OCI-LY7 (cell line): Measurements from ENCODE around the gene PHKB. TPM values are rescaled to one million over a fixed set of nuclear protein-coding genes. Genes with fewer than 3 reads are reported as not detected.

ENCODE experiments used
- BruUV-seq: library from RNA; stranded (reverse); fragments of 400-500 nt; replicated peaks from 2 replicates; lab custom pipeline; 2021; lab: Mats Ljungman, UMichigan
- CTCF ChIA-PET: fragments of 300-600 bp; sonication (Branson Sonifier 250); formaldehyde crosslinking; loops from one replicate; lab custom pipeline; 2022; ENCODE audit warnings: antibody characterized with exemption; ENCODE audit not compliant: unreplicated experiment; lab: Charles Lee
- POLR2A ChIA-PET: fragments of 300-600 bp; sonication (Branson Sonifier 250); formaldehyde crosslinking; loops from one replicate; lab custom pipeline; 2022; ENCODE audit warnings: antibody characterized with exemption; lab: Charles Lee
- DNase-seq: peaks from one replicate; pipeline ENCODE4 v3.0.0-alpha.2; 2015; ENCODE audit warnings: low spot score
- H2AFZ ChIP-seq: fragments of 200-600 bp; sonication (generic), shearing (Covaris generic); 2 replicates; pipeline ENCODE4 v1.6.1; 2014; ENCODE audit warnings: mild to moderate bottlenecking, antibody characterized with exemption, low read length, moderate library complexity
- H3K27ac ChIP-seq: fragments of 200-600 bp; sonication (generic); 2 replicates; pipeline ENCODE4 v1.5.1; 2014; ENCODE audit warnings: mixed run types, low read depth, mild to moderate bottlenecking, moderate library complexity, low read length, inconsistent platforms; ENCODE audit not compliant: poor library complexity, severe bottlenecking
- H3K36me3 ChIP-seq: fragments of 200-600 bp; sonication (generic); 2 replicates; pipeline ENCODE4 v1.6.1; 2014; ENCODE audit warnings: mild to moderate bottlenecking, antibody characterized with exemption, low read length, moderate library complexity, mixed read lengths; ENCODE audit not compliant: insufficient read depth
- H3K4me1 ChIP-seq: fragments of 200-600 bp; sonication (generic); 2 replicates; pipeline ENCODE4 v1.5.1; 2014; ENCODE audit warnings: mild to moderate bottlenecking, low read length; ENCODE audit not compliant: insufficient read depth, poor library complexity, severe bottlenecking
- H3K4me2 ChIP-seq: fragments of 200-600 bp; sonication (generic); 2 replicates; pipeline ENCODE4 v1.6.1; 2014; ENCODE audit warnings: mild to moderate bottlenecking, low read length
- H3K4me3 ChIP-seq: fragments of 200-600 bp; sonication (generic); 2 replicates; pipeline ENCODE4 v1.5.1; 2014; ENCODE audit warnings: mild to moderate bottlenecking, low read depth, low read length; ENCODE audit not compliant: poor library complexity, severe bottlenecking
- H3K79me2 ChIP-seq: fragments of 200-600 bp; sonication (generic); 2 replicates; pipeline ENCODE4 v1.6.1; 2016; ENCODE audit warnings: low read depth, mild to moderate bottlenecking, low read length, moderate library complexity, mixed read lengths; ENCODE audit not compliant: insufficient read depth
- H3K9me2 ChIP-seq: fragments of 200-600 bp; sonication (generic); 2 replicates; pipeline ENCODE4 v1.6.1; 2016; ENCODE audit warnings: mild to moderate bottlenecking, low read length, mixed read lengths; ENCODE audit not compliant: insufficient read depth
- H3K9me3 ChIP-seq: fragments of 200-600 bp; sonication (generic); 2 replicates; pipeline ENCODE4 v1.6.1; 2014; ENCODE audit warnings: mild to moderate bottlenecking, mixed run types, low read length, mixed read lengths
- H4K20me1 ChIP-seq: fragments of 200-600 bp; sonication (generic); 2 replicates; pipeline ENCODE4 v1.6.1; 2014; ENCODE audit warnings: mild to moderate bottlenecking, antibody characterized with exemption, low read length, moderate library complexity, mixed read lengths; ENCODE audit not compliant: insufficient read depth
- CTCF ChIP-seq: fragments of 200-600 bp; sonication (generic); conservative IDR thresholded peaks from 2 replicates; pipeline ENCODE4 v1.5.1; 2014; ENCODE audit warnings: mild to moderate bottlenecking, antibody characterized with exemption, low read length, moderate library complexity, mixed read lengths
- EZH2phosphoT487 ChIP-seq: fragments of 200-600 bp; sonication (generic); IDR thresholded peaks from 2 replicates; pipeline ENCODE4 v1.6.1; 2018; ENCODE audit warnings: low read depth, borderline replicate concordance, mild to moderate bottlenecking, mixed run types, antibody characterized with exemption, low read length, moderate library complexity, mixed read lengths
- intact Hi-C: fragments of 100-400 bp; cut with micrococcal nuclease; formaldehyde crosslinking; loops from one replicate; pipeline ENCODE4 v1.10.0; 2022; ENCODE audit not compliant: unreplicated experiment
- total RNA-seq, 2 experiments: library from RNA; depleted of rRNA in 1 of 2; stranded (reverse); fragments of >200 nt in 1 of 2; shearing (Covaris generic) in 1 of 2; gene quantifications; 2 replicates each; pipeline ENCODE4 v1.2.3, GENCODE V29; 2014 to 2022

PHKB gene
- total RNA-seq, 2 experiments from 2014 or later: 56.9 to 93.1 TPM

- H3K4me3 ChIP-seq: peak overlapping the region; percentile 89
- ChIA-PET POLR2A (interaction anchor here (0.6 to 13.0 kb wide), 18 partner anchors 11 to 320 kb away, joined by 3 to 120 read pairs (median 4); no protein-coding TSS in a partner anchor), CTCF (interaction anchor here (0.6 to 1.3 kb wide), 2 partner anchors 9 to 33 kb away, joined by 3 to 4 read pairs; no protein-coding TSS in a partner anchor)
- peak; percentile 69 for DNase-seq
- peak overlapping the region; percentile 82 for H3K27ac ChIP-seq
- peak overlapping the region; percentile 82 for H2AFZ ChIP-seq
- H3K4me2 ChIP-seq: peak overlapping the region; percentile 84
- intact Hi-C loops: loop anchor here (1.0 to 10.0 kb wide), 5 partner anchors 32 to 703 kb away; partner anchors contain the start of gene NETO2
- no peaks in the 10 kb centered on the region; the same call in 1 of the 2 replicates for H4K20me1 ChIP-seq
- no peaks in the 10 kb centered on the region for H3K9me3 ChIP-seq
- peaks cover 50% of the 10 kb centered on the region for H3K4me1 ChIP-seq
- peaks cover 42% of the 10 kb centered on the region for H3K36me3 ChIP-seq
- no peaks in the 10 kb centered on the region for H3K9me2 ChIP-seq
- TF ChIP-seq EZH2phosphoT487 (no peak), CTCF (0 out of 2 replicates have a peak, but pooled peaks have one; percentile 10)
- peaks cover 73% of the 10 kb centered on the region for H3K79me2 ChIP-seq
- BruUV-seq: no TSS peak
These were observed 601 bp downstream of the PHKB start for GRCh38 chr16:47461598-47462266.

- DNase-seq: peak; percentile 13
- H3K4me3 ChIP-seq: peak overlapping the region; percentile 89
- intact Hi-C loops: loop anchor here (5.0 to 10.0 kb wide), 4 partner anchors 58 to 701 kb away; partner anchors contain the start of gene NETO2
- H4K20me1 ChIP-seq: no peaks in the 10 kb centered on the region; the same call in 1 of the 2 replicates
- ChIA-PET POLR2A (interaction anchor here (0.6 to 13.0 kb wide), 5 partner anchors 13 to 310 kb away, joined by 3 to 120 read pairs (median 3); no protein-coding TSS in a partner anchor), CTCF (interaction anchor here (0.6 kb wide), 1 partner anchor 788 kb away, joined by 3 read pairs; no protein-coding TSS in a partner anchor)
- H3K4me2 ChIP-seq: peak overlapping the region; percentile 84
- TF ChIP-seq EZH2phosphoT487 (no peak), CTCF (no peak)
- H3K9me3 ChIP-seq: no peaks in the 10 kb centered on the region
- H3K79me2 ChIP-seq: peaks cover 79% of the 10 kb centered on the region
- no TSS peak for BruUV-seq
- no peaks in the 10 kb centered on the region for H3K9me2 ChIP-seq
- H3K4me1 ChIP-seq: peaks cover 48% of the 10 kb centered on the region
- H3K36me3 ChIP-seq: peaks cover 33% of the 10 kb centered on the region; the same call in 1 of the 2 replicates
- H2AFZ ChIP-seq: peak overlapping the region; percentile 25; the same call in 1 of the 2 replicates
- peak overlapping the region; percentile 82 for H3K27ac ChIP-seq
These were observed 2.9 kb downstream of the PHKB start for GRCh38 chr16:47463771-47464624.
